ENCODE results near the gene PTCD1. TPM values are rescaled to one million over a fixed set of nuclear protein-coding genes. Genes with fewer than 3 reads are reported as not detected.
A peak's percentile ranks its signal among the peaks of the same experiment; 100 is the strongest.

The PTCD1 gene
- total RNA-seq, 1 experiment from 2014 or later, result 11.1 TPM

DNA sequence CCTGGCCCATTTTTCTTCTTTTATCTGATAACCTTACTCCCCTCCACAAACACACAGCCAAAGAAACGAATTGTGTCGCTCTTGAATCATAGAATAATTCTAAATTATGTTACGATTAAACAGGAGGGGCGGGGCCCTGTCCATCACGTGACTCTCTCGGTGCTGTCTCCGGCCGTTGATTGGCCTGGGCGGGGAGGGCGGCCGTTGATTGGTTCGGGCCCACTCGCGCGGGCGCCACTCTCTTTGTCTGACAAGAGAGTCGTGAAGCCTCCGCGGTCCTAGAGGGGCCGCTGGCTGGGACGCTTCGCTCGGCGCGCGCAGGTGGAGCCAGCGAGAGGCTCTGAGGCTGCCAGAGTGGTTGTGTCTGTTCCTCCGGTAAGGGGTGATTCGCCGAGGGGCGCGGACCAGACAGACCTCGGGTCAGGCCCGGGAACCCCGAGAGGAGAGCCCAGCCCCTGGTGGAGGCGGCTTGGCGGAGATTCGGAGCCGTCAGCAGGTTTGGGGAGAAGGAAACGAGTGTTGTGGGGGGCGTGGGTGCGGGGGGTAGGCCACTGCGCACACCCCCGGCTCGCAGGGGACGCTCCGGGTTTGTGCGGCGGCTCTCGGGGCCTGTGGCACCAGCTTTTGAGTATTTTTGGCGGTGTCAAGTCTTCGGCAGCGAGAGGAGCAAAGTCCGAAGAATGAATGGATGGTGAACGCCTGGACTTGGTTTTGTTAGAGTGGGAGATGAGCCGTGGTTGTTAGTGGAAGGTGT, 34.1 kb upstream of the PTCD1 start, which contains the start of gene ZNF789 (continued):
- TF ChIP-seq GABPB1 (CRISPR knock-in tag; IDR thresholded peaks at IDR 0.05) (0 out of 2 replicates have a peak, but pooled peaks have one; percentile 10), ZNF416 (CRISPR knock-in tag; IDR thresholded peaks at IDR 0.05) (no peak), NFYB (CRISPR knock-in tag; conservative IDR thresholded peaks at IDR 0.05; ENCODE audit: low read depth) (peak; percentile 86), SP1 (CRISPR knock-in tag; conservative IDR thresholded peaks at IDR 0.05) (peak; percentile 77), FOXP4 (CRISPR knock-in tag; IDR thresholded peaks at IDR 0.05) (no peak), TP53 (CRISPR knock-in tag; IDR thresholded peaks at IDR 0.05) (no peak), FOXK1 (CRISPR knock-in tag; IDR thresholded peaks at IDR 0.05) (0 out of 2 replicates have a peak, but pooled peaks have one; percentile 63)

DNA sequence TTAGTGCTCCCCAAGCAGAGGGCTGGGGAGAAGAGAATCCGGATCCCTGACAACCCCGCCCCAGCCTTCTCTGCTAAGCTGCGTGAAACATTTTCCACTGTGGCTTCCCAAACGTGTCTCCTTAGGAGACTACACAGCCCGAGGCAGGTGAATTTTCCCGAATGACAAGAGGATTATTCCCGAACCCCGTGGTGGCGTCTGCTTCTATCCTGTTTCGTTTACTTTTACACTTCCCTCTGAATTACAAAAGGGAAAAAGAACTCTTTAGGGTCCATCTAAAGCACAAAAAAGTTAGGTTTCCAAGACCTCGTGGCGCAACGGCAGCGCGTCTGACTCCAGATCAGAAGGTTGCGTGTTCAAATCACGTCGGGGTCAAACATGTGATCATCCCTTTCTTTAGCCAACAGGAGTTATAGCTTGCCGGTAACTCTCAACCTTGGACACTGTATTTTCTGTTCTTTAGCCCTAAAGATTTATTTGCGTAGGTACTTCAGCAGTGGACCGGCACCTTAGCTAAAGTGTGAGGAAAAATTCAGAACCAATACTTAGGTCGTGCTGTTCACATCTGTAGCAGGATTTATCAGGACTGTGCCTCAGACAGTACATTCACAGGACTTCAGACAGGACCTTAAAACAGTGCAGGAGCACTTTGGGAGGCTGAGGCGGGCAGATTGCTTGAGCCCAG, 30.9 kb upstream of the PTCD1 start:
- Mint-ChIP-seq H3K27me3 (ENCODE audit: low read depth) (peaks cover 5% of the 10 kb centered on the region; the same call in 1 of the 2 replicates), H3K36me3 (peaks cover 5% of the 10 kb centered on the region), H3K4me1 (peaks cover 22% of the 10 kb centered on the region), H3K4me3 (peak overlapping the region; percentile 60), H3K9me3 (no peaks in the 10 kb centered on the region), H3K27ac (peak overlapping the region; percentile 82)
- ChIA-PET CTCF (interaction anchor here (0.6 to 1.3 kb wide), 2 partner anchors 11 to 23 kb away, joined by 3 to 4 read pairs; no protein-coding TSS in a partner anchor), POLR2A (interaction anchor here (1.2 kb wide), 1 partner anchor 337 kb away, joined by 3 read pairs; no protein-coding TSS in a partner anchor)
- DNase-seq (ENCODE audit: low spot score), result peak; percentile 25
- peak; percentile 2; the same call in 1 of the 2 replicates for ATAC-seq
- TF ChIP-seq TP53 (CRISPR knock-in tag; IDR thresholded peaks at IDR 0.05), result no peak
- TF ChIP-seq NFE2L1 (CRISPR knock-in tag; IDR thresholded peaks at IDR 0.05), result no peak
- TF ChIP-seq PREB (CRISPR knock-in tag; IDR thresholded peaks at IDR 0.05; ENCODE audit: borderline replicate concordance), result no peak
- TF ChIP-seq, protein P1, sequence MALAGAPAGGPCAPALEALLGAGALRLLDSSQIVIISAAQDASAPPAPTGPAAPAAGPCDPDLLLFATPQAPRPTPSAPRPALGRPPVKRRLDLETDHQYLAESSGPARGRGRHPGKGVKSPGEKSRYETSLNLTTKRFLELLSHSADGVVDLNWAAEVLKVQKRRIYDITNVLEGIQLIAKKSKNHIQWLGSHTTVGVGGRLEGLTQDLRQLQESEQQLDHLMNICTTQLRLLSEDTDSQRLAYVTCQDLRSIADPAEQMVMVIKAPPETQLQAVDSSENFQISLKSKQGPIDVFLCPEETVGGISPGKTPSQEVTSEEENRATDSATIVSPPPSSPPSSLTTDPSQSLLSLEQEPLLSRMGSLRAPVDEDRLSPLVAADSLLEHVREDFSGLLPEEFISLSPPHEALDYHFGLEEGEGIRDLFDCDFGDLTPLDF (CRISPR knock-in tag; IDR thresholded peaks at IDR 0.05), result no peak
- TF ChIP-seq ZNF671 (CRISPR knock-in tag; IDR thresholded peaks at IDR 0.05), result no peak
- no peak for TF ChIP-seq MYBL2 (CRISPR knock-in tag; IDR thresholded peaks at IDR 0.05)
- no peak for TF ChIP-seq CTCF (IDR thresholded peaks at IDR 0.05)
- TF ChIP-seq USF2 (CRISPR knock-in tag; IDR thresholded peaks at IDR 0.05), result no peak
- no peak for TF ChIP-seq MXD4 (CRISPR knock-in tag; IDR thresholded peaks at IDR 0.05; ENCODE audit: borderline replicate concordance)
- TF ChIP-seq ZNF281 (CRISPR knock-in tag; IDR thresholded peaks at IDR 0.05), result no peak
- no peak for TF ChIP-seq ARID4B (CRISPR knock-in tag; IDR thresholded peaks at IDR 0.05; ENCODE audit: borderline replicate concordance)

All from WTC11 (cell line).